Astrocyte of the spinal cord (primary cell): Measurements from ENCODE around the gene DPP6.

Source experiments
- DNase-seq: peaks from one replicate; pipeline ENCODE4 v3.0.0; 2011; ENCODE audit warnings: low read depth, low spot score
- H3K4me3 ChIP-seq: 2 replicates; pipeline ENCODE4 v1.5.1; 2011; ENCODE audit warnings: low read depth, mild to moderate bottlenecking, low read length, moderate library complexity
- in situ Hi-C: cut with HindIII; loops from 2 replicates; pipeline ENCODE4 v1.10.0; 2017; ENCODE audit warnings: low sequenced_read_pairs
- TF ChIP-seq, protein P1 (sequence below): IDR thresholded peaks from 2 replicates; pipeline ENCODE4 v1.5.1; 2012; ENCODE audit warnings: low read depth, mild to moderate bottlenecking, low read length, inconsistent platforms

DPP6 gene

DNA sequence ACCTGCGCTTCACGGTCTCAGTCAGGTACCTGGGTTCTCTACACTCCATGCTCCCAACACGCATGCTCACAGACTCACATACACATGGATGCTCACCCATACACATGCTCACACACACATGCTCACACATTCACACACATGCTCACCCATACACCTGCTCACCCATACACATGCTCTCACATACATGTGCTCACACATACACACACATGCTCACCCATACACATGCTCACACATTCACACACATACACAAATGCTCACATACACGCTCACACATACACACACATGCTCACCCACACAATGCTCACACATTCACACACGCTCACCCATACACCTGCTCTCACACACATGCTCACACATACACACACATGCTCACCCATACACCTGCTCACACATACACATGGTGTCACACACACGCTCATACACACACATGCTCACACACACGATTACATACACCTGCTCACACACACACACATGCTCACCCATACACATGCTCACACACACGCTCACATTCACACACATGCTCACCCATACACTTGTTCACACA is 830.8 kb downstream of the DPP6 start:
- in situ Hi-C loops, result no loop called here

DNA sequence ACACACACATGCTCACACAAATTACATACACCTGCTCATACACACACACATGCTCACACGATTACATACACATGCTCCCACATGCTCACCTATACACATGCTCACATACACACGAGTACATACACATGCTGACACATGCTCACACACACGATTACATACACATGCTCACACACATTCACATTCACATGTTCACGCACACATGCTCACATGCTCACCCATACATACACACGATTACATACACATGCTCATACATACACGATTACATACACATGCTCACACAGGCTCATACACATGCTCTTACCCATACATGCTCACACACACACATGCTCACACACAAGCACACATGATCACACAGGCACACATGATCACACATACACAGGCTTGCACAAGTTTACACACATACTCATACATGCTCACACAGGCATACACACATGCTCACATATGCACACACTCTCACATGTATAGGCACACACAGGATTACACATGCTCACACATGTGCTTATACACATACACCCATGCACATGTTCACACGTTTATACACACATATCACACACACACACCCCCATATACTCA is 832.2 kb downstream of the DPP6 start:
- in situ Hi-C loops, result no loop called here
- H3K4me3 ChIP-seq, result no peak overlapping the region
- TF ChIP-seq, protein P1, sequence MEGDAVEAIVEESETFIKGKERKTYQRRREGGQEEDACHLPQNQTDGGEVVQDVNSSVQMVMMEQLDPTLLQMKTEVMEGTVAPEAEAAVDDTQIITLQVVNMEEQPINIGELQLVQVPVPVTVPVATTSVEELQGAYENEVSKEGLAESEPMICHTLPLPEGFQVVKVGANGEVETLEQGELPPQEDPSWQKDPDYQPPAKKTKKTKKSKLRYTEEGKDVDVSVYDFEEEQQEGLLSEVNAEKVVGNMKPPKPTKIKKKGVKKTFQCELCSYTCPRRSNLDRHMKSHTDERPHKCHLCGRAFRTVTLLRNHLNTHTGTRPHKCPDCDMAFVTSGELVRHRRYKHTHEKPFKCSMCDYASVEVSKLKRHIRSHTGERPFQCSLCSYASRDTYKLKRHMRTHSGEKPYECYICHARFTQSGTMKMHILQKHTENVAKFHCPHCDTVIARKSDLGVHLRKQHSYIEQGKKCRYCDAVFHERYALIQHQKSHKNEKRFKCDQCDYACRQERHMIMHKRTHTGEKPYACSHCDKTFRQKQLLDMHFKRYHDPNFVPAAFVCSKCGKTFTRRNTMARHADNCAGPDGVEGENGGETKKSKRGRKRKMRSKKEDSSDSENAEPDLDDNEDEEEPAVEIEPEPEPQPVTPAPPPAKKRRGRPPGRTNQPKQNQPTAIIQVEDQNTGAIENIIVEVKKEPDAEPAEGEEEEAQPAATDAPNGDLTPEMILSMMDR, result no peak

More for the DNA sequence above, 830.8 kb downstream of the DPP6 start:
- DNase-seq, result no peak
- TF ChIP-seq, protein P1, result no peak
- no peak overlapping the region for H3K4me3 ChIP-seq

DNA sequence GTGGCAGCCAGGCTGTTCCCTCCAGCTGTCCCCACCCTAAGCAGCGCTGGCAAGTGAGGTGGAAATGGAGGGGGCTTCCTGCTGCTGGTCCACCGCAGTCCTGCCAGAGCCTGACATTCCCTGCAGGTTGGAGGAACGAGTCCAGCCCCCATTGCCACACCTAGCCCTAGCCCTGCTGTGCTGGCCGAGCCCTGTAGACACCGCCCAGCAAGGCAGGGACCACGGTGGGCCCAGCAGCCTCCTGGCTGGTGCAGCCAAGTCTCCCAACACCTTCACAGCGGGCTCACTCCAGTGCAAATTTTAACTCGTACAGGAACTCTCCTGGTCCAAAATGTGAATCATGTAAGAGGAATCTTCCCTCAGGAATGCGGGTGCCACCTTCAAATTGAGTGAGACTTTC is 834.4 kb downstream of the DPP6 start:
- in situ Hi-C loops, result no loop called here
- no peak for DNase-seq
- TF ChIP-seq, protein P1, result no peak
- H3K4me3 ChIP-seq, result no peak overlapping the region

More for the DNA sequence above, 832.2 kb downstream of the DPP6 start:
- DNase-seq, result no peak

DNA sequence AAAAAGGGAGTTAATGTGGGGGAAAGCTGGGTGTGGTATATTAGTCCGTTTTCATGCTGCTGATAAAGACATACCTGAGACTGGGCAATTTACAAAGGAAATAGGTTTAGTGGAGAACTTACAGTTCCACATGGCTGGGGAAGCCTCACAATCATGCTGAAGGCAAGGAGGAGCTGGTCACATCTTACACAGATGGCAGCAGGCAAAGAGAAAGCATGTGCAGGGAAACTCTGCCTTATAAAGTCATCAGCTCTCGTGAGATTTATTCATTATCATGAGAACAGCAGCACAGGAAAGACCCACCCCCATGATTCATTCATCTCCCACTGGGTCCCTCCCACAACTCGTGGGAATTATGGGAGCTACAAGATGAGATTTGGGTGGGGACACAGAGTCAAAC is 836.5 kb downstream of the DPP6 start:
- in situ Hi-C loops, result no loop called here
- DNase-seq, result no peak
- no peak overlapping the region for H3K4me3 ChIP-seq
- TF ChIP-seq, protein P1, result no peak

DNA sequence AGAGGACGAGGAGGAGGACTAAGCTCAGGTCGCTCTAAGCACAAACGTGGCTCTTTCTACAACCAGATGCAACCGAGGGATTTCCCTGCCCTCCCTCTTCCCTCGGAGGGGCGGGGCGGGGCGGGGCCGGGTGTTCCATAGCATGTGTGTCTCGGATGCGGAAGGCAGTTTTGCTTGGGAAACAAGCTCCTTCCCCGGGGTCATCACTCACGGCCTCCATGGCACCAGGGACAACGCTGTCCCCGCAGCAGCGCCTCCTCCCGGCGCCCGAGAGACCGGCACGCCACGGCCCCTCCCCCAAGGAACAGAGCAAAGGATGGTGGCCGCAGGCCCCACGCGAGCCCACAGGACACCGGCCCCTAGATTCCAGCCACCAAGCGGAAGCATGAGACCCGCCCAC is 840.3 kb downstream of the DPP6 start:
- TF ChIP-seq, protein P1, result no peak
- no peak overlapping the region for H3K4me3 ChIP-seq
- in situ Hi-C loops, result no loop called here
- DNase-seq, result no peak

DNA sequence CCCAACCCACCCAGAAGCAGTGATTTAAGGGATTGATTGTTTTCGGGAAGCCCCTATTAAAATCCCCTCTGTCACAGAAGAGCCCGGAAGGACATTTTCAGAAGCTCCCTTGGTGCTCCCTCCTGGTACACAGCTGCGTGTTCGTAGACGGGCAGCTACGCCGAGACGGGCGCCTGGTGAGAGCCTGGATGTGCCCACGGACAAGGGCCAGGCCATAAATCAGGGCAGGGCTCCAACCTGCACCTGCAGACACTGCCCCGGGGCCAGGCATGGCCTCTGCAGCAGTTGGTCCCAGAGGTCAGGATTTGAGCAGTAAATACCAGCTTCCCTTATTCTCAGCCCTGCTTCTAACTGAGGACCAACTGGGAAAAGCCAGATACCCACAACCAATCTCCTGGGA is 843.9 kb downstream of the DPP6 start:
- in situ Hi-C loops, result no loop called here
- DNase-seq, result no peak
- no peak overlapping the region for H3K4me3 ChIP-seq
- TF ChIP-seq, protein P1, result no peak
